ENCODE data around the gene CACNG1. TPM values are rescaled to one million over a fixed set of nuclear protein-coding genes. Genes with fewer than 3 reads are reported as not detected.

The CACNG1 gene
- total and polyA plus RNA-seq, 4 donors: not detected

- no peaks in the 10 kb centered on the region for H3K36me3 ChIP-seq (ENCODE audit: control insufficient read depth in 4 of 4, insufficient read depth in 3 of 4, low read depth in 1 of 4, low read length in 3 of 4)
- TF ChIP-seq HNF4A (conservative IDR thresholded peaks at IDR 0.05) (no peak), GABPA (IDR thresholded peaks at IDR 0.05 in 1 of 2, conservative IDR thresholded peaks at IDR 0.05 in 1 of 2) (no peak), EGR1 (IDR thresholded peaks at IDR 0.05; ENCODE audit: low read depth in 2 of 2) (no peak), FOXA2 (IDR thresholded peaks at IDR 0.05) (no peak), HNF4G (IDR thresholded peaks at IDR 0.05) (no peak), YY1 (IDR thresholded peaks at IDR 0.05) (no peak), SP1 (IDR thresholded peaks at IDR 0.05) (no peak), RAD21 (IDR thresholded peaks at IDR 0.05) (no peak), ATF3 (IDR thresholded peaks at IDR 0.05) (no peak), REST (IDR thresholded peaks at IDR 0.05) (no peak), JUND (IDR thresholded peaks at IDR 0.05) (no peak), FOXA1 (IDR thresholded peaks at IDR 0.05) (no peak), MAX (IDR thresholded peaks at IDR 0.05) (no peak), ZBTB33 (IDR thresholded peaks at IDR 0.05) (no peak), TAF1 (conservative IDR thresholded peaks at IDR 0.05) (no peak)
- no peak overlapping the region for H3K27ac ChIP-seq (ENCODE audit: low read depth in 1 of 2, low read length in 2 of 2)
- no peaks in the 10 kb centered on the region for H3K9me3 ChIP-seq (ENCODE audit: control insufficient read depth in 4 of 4, low read length in 3 of 4)
- H3K4me1 ChIP-seq (ENCODE audit: control insufficient read depth in 4 of 4, insufficient read depth in 4 of 4, low read length in 3 of 4): no peaks in the 10 kb centered on the region
- no peak for DNase-seq (ENCODE audit: low spot score)
- H3K27me3 ChIP-seq (ENCODE audit: control insufficient read depth in 4 of 4, insufficient read depth in 4 of 4, low read length in 3 of 4): no peaks in the 10 kb centered on the region
- 89% methylated on average over 11 of the region's 11 CpGs for WGBS
- H3K4me3 ChIP-seq (ENCODE audit: low read depth in 1 of 3, low read length in 3 of 3): no peak overlapping the region
- H3K9ac ChIP-seq (ENCODE audit: low read depth in 1 of 2, low read length in 2 of 2): no peak overlapping the region
Observed at GRCh38 chr17:67020293-67020766, 24.0 kb upstream of the CACNG1 start.

- Histone ChIP-seq H3K4me1 (ENCODE audit: control insufficient read depth in 4 of 4, insufficient read depth in 4 of 4, low read length in 3 of 4) (no peaks in the 10 kb centered on the region), H3K9me3 (ENCODE audit: control insufficient read depth in 4 of 4, low read length in 3 of 4) (no peaks in the 10 kb centered on the region), H3K4me3 (ENCODE audit: low read depth in 1 of 3, low read length in 3 of 3) (no peak overlapping the region), H3K27ac (ENCODE audit: low read depth in 1 of 2, low read length in 2 of 2) (no peak overlapping the region), H3K27me3 (ENCODE audit: control insufficient read depth in 4 of 4, insufficient read depth in 4 of 4, low read length in 3 of 4) (no peaks in the 10 kb centered on the region), H3K36me3 (ENCODE audit: control insufficient read depth in 4 of 4, insufficient read depth in 3 of 4, low read depth in 1 of 4, low read length in 3 of 4) (no peaks in the 10 kb centered on the region), H3K9ac (ENCODE audit: low read depth in 1 of 2, low read length in 2 of 2) (no peak overlapping the region)
- no peak for TF ChIP-seq HNF4A (conservative IDR thresholded peaks at IDR 0.05)
- TF ChIP-seq RAD21 (IDR thresholded peaks at IDR 0.05): no peak
- TF ChIP-seq ZBTB33 (IDR thresholded peaks at IDR 0.05): no peak
- no peak for TF ChIP-seq REST (IDR thresholded peaks at IDR 0.05)
- TF ChIP-seq YY1 (IDR thresholded peaks at IDR 0.05): no peak
- no peak for TF ChIP-seq RXRA (IDR thresholded peaks at IDR 0.05)
- no peak for TF ChIP-seq NR2F2 (IDR thresholded peaks at IDR 0.05)
- no peak for TF ChIP-seq SP1 (IDR thresholded peaks at IDR 0.05)
- DNase-seq (ENCODE audit: low spot score): no peak
- WGBS: 95% methylated on average over 7 of the region's 7 CpGs
Observed at GRCh38 chr17:67021196-67021595, 23.2 kb upstream of the CACNG1 start.

Measured in liver (tissue), 9 donors.